ENCODE measurements around the gene PROSER1.
"Not testable (repeated sequence)": the region's sequence is repeated elsewhere in the genome, so short reads cannot be mapped to it uniquely, and the experiment has no call there.

PROSER1 gene

DNA sequence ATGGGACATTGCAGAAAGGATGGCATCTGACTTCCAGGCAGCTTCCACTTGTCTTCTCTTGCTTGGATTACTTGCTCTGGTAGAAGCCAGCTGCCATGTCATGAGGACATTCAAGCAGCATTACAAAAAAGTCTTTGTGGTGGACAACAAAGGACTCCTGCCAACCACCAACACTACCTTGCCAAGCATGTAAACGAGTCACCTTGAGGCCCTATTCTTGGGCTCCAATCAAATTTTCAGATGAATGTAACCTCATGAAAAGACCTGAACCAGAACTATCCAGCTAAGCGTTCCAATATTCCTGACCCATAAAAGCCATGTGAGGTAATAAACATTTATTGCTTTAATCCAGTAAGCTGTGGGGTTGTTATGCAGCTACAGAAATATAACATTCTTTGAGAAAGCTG lies 12.5 kb downstream of the PROSER1 start:
- DNase-seq (ENCODE audit: low read depth, low spot score), result no peak

DNA sequence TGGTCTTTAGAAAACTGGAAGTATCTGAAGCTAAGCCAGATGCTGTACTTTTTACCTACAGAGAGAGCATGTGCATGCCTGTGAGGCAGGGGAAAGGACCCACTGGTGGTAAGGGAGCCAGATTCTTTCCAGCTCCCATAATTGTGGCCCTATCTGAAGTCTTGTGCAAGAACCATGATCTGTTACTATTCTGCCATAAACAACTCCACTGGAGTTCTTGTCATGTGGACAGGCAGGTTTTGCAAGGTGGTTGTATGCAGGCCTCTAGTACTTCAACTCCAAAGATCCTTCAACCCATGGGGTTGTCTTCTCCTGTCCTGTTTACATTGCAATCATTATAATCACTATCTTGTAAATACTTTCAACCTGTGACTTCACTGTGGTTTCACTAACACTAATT lies 14.1 kb downstream of the PROSER1 start:
- no peak for DNase-seq (ENCODE audit: low read depth, low spot score)

DNA sequence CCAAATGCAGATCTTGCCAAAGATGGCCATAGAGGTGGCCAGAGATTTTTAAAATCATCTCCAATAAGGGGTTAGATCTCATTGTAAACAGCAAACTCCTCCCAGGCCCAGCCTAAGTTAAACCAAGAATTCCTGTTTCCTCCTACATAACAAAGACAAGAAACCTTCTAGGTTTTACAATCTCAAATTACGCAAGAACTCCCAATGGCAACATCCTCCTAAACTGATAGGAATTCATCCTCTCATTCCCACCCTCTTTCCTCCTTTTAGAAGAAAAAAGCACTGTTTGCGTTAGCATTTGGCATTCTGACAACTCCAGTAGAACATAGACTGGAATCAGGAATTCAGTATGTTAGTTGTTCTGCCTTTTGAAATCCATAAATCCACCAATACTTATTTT lies 14.6 kb downstream of the PROSER1 start:
- no peak for DNase-seq (ENCODE audit: low read depth, low spot score)

DNA sequence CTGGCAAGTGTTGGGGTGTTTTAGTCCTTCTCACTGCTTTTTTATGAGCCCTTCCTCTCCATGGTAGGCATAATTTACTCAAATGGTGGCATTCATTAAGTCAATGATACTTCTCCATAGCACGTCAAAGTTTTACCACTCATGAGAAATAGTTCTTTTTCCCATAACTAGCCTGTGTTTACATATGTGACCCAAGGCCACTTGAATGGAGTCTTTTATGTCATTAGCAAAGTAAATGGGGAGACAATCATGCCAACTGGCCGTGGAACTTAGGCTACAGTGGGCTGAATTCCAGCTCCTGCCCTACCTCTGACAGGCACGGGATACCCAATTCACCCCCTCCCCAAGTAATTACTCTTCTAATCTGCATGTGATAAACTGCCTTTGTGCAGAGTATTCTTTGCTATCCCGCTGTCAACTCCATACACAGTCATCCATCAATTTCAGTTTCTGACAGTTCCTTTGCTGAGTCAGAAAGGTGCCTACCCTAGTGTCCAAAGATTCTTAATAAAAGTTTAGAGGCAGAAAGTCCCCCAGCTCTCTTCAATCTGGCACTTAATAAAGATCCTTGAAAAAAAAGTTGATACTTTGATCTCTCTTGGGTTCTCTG lies 16.9 kb downstream of the PROSER1 start:
- no peak for DNase-seq (ENCODE audit: low read depth, low spot score)

GRCh38 chr13:39016787-39017186 lies 21.1 kb downstream of the PROSER1 start:
- no peak for DNase-seq (ENCODE audit: low read depth, low spot score)

DNA sequence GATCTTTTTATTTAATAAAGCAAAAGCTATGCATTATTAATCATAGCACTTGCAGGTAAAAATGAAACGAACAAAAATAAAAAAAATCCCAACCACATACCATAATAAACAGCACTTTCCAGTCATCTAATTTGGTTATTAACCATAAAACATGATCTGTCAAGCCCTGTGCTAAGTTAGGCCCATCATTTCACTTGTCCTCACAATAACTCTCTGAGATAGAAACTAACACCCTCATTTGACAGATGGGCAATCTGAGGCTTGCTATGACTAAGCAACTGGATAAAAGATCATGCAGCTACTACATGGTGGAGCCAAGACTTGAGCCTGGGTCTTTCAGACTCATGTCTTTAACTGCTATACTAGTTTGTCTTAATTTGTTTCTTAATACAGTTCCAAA lies 21.8 kb downstream of the PROSER1 start:
- DNase-seq (ENCODE audit: low read depth, low spot score), result no peak

GRCh38 chr13:39013462-39013861 lies 24.4 kb downstream of the PROSER1 start:
- DNase-seq (ENCODE audit: low read depth, low spot score), result no peak

DNA sequence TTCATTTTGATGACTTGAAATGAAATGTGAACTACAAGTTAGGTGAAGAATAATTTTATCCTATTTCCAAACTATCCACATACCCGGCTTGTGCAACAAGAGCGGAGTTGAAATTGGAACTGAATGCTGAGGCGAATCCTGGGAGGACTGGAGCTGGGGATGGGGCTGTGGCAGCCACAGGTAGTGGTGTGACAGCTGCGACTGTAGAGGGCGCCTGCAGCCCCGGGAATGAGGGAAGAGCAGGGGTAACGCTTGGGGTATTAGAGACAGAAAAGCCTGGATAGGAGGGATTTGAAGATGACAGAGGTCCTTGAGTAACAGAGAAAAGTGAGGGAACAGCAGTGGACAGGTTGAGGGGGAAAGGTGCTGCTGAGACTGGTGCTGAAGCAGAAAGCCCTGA lies 25.3 kb downstream of the PROSER1 start:
- no peak for DNase-seq (ENCODE audit: low read depth, low spot score)

GRCh38 chr13:39006371-39007111 lies 31.3 kb downstream of the PROSER1 start:
- not testable (repeated sequence) for DNase-seq (ENCODE audit: low read depth, low spot score)

GRCh38 chr13:38998739-38999138 lies 39.1 kb downstream of the PROSER1 start:
- DNase-seq (ENCODE audit: low read depth, low spot score), result no peak

- no peak for DNase-seq (ENCODE audit: low read depth, low spot score)
Observed at GRCh38 chr13:38993381-38993780, 44.5 kb downstream of the PROSER1 start.

DNA sequence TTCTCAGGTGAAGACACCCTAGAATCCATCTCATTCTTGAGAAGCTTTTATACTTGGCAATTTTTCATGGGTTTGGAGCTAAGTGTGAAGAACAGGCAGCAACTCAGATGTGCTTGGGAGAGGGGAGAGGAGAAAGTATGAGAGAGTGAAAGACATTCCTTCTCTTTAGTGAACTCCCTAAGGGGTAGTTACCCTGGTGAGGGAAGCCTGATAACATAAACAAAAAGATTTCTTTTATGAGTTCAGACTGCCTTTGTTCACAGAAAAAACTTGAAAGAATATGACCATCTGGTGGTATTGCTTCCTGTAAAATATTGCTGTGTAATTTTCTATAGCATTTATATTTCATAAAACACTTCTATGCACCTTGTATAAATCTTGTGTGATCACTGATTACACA lies 47.2 kb downstream of the PROSER1 start, which contains the start of gene STOML3:
STOML3 (minus strand) TSS at position 139 of the 400 bp plus-strand sequence; CDS start at position 29, 110 bp downstream.
- DNase-seq (ENCODE audit: low read depth, low spot score), result no peak

DNA sequence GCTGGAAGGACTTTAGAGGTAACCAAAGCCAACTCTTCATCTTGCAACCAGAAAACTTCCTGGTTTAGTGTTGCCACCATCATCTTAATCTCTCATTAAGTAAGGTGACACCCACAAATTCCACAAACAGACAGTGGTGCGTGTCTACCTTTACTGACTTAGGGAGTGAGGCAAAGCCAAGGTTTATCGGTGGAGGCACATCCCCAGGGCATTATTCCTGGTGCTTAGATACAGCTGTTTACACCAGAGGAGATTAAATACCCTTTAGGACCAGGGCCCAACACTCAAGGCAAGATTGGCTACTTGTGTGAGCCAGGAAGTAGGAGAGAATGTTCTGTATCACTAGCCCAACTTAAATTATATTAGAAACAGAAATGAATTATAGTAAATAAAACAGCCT lies 56.8 kb downstream of the PROSER1 start:
- no peak for DNase-seq (ENCODE audit: low read depth, low spot score)

DNA sequence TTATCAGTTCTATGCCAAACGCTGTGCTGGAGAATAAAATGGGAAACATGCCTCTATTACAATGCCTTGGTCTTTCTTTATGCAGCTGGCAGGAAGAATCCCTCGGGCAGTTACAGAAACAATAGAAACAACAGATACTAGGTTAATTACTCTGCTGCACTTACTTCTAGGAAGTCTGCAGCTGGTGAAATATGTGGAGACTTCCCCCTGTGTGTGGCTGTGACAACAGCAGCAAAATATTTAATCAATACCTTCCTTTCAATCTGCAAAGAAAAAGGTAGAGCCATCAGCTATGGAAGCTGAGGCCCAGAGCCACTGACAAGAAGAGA lies 57.2 kb downstream of the PROSER1 start:
- no peak for DNase-seq (ENCODE audit: low read depth, low spot score)

GRCh38 chr13:38979891-38980749 lies 57.8 kb downstream of the PROSER1 start:
- DNase-seq (ENCODE audit: low read depth, low spot score), result no peak

- DNase-seq (ENCODE audit: low read depth, low spot score), result no peak
Observed at GRCh38 chr13:38970380-38971051, 67.4 kb downstream of the PROSER1 start.

- no peak for DNase-seq (ENCODE audit: low read depth, low spot score)
Observed at GRCh38 chr13:38969187-38969586, 68.7 kb downstream of the PROSER1 start.

DNA sequence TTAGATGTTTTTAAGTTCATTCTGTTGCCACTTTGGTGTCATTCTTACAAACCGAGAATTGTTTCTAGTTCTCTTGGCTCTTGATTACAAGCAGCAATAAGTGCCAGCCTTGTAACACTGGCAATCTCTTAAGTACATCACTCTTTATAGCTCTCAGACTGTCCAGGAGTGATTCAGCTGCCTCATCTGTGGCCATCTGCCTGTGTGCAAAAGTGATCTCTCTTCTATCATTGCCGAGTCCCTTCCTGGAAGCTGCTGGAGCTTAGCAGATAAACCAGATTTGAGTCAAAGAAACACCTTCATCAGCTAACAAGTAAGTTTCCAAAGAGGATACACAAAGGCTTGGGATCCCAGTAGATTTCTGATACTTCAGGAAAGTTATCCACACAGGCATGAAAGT lies 70.4 kb downstream of the PROSER1 start:
- DNase-seq (ENCODE audit: low read depth, low spot score), result no peak

GRCh38 chr13:38965281-38965680 lies 72.6 kb downstream of the PROSER1 start:
- no peak for DNase-seq (ENCODE audit: low read depth, low spot score)

DNA sequence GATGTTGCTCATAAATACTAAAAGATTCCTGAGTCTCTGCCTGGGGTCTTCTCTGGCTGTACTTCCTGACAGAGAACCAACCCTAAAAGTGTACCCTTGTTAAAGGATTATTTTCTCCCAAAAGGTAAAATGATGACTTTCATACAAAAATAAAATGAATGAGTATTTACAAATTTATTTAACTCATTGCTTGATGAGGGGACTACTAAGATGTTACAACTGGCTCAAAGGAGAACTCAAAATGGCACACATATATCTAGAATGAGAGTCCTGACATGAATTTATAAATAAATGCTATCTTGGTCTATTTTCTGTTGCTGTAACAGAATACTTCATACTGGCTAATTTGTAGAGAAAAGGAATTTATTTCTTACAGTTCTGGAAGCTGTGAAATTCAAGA lies 77.7 kb downstream of the PROSER1 start:
- DNase-seq (ENCODE audit: low read depth, low spot score), result no peak
